Progenitor cell of endocrine pancreas (in vitro differentiated cells): ENCODE results near the gene ZNF385B. TPM values are rescaled to one million over a fixed set of nuclear protein-coding genes. Genes with fewer than 3 reads are reported as not detected.

ENCODE experiments used
- DNase-seq: peaks from one replicate; pipeline ENCODE4 v3.0.0; 2021; ENCODE audit warnings: low spot score; ENCODE audit not compliant: unreplicated experiment
- H3K27ac Mint-ChIP-seq: 2 replicates; pipeline ENCODE4 v1.8.0; 2021; ENCODE audit warnings: mild to moderate bottlenecking, moderate library complexity, mixed read lengths
- H3K27me3 Mint-ChIP-seq: 2 replicates; pipeline ENCODE4 v1.8.0; 2021; ENCODE audit warnings: mixed read lengths
- H3K36me3 Mint-ChIP-seq: 2 replicates; pipeline ENCODE4 v1.8.0; 2022; ENCODE audit warnings: mixed read lengths; ENCODE audit not compliant: insufficient read depth
- H3K4me1 Mint-ChIP-seq: 2 replicates; pipeline ENCODE4 v1.8.0; 2021; ENCODE audit warnings: low read depth, mixed read lengths
- H3K4me3 Mint-ChIP-seq: 2 replicates; pipeline ENCODE4 v1.8.0; 2021; ENCODE audit warnings: low read depth, mild to moderate bottlenecking, moderate library complexity, mixed read lengths
- H3K9me3 Mint-ChIP-seq: 2 replicates; pipeline ENCODE4 v1.8.0; 2021; ENCODE audit warnings: low read depth, mixed read lengths
- total RNA-seq: library from RNA; stranded (reverse); gene quantifications from 2 replicates; pipeline ENCODE4 v1.2.1, GENCODE V29; 2021
- TF ChIP-seq, protein P1 (sequence below): fragments of 200-600 bp; sonication (generic); IDR thresholded peaks from one replicate; pipeline ENCODE4 v1.5.0; 2021; ENCODE audit warnings: antibody characterized with exemption, mild to moderate bottlenecking; ENCODE audit not compliant: unreplicated experiment

ZNF385B gene
- total RNA-seq, 1 donor from 2014 or later = 4.9 TPM

DNA sequence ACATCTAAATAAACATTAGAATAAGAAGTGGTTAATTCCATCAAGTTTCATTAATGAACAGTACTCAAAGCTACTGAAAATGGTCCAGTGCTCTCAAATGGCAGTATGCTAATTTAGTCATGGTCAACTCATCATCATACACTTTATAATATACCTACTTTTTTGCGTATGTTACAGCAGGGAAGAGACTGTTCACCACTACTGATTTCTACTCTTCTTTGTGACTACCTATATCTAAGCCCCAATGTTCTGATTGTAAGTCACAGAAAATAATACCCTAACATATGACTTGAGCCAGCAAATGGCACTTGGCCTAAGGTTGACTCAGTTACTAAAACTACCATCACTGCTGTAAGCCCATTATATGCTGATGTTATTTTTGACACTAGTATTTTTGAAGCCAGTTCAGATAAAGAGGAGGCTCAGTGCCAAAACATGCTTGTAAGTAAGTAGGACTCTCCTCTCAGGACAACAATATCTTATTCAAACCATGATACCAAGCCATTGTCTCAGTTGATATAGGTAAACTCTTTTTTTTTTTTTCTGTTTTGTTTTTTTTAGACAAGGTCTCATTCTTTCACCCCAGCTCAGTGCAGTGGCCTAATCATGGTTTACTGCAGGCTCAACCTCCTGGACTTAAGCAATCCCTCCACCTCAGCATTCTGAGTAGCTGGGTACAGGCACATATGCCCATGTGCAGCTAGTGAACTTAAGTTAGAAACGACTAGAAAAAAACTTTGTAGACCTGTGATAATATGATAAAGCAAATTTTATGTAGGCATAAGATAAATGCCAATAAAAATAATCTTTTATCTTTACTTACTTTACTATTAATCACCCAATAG, 266.9 kb downstream of the ZNF385B start:
- Mint-ChIP-seq H3K4me1 (no peaks in the 10 kb centered on the region), H3K36me3 (no peaks in the 10 kb centered on the region), H3K9me3 (peaks cover 5% of the 10 kb centered on the region), H3K27me3 (no peaks in the 10 kb centered on the region), H3K27ac (no peak overlapping the region), H3K4me3 (no peak overlapping the region)
- TF ChIP-seq, protein P1, sequence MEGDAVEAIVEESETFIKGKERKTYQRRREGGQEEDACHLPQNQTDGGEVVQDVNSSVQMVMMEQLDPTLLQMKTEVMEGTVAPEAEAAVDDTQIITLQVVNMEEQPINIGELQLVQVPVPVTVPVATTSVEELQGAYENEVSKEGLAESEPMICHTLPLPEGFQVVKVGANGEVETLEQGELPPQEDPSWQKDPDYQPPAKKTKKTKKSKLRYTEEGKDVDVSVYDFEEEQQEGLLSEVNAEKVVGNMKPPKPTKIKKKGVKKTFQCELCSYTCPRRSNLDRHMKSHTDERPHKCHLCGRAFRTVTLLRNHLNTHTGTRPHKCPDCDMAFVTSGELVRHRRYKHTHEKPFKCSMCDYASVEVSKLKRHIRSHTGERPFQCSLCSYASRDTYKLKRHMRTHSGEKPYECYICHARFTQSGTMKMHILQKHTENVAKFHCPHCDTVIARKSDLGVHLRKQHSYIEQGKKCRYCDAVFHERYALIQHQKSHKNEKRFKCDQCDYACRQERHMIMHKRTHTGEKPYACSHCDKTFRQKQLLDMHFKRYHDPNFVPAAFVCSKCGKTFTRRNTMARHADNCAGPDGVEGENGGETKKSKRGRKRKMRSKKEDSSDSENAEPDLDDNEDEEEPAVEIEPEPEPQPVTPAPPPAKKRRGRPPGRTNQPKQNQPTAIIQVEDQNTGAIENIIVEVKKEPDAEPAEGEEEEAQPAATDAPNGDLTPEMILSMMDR = no peak
- DNase-seq = no peak

DNA sequence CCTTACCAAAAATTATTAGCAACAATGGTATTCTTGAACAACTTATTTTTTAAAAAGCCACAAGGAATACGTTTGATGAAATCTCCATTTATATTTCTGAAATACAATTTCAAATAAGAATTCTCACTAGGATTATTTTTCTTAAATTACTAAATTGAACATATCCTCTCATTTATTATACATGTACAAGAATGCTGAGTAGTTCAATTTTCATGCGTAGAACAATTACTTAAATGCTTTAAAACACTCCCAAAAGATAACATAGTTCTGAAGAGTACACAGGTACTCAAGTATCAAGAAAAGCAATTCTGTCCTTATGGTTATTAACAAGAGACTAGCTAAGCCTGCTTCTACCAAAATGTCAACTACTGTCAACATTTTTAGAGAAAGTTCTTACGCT, 268.1 kb downstream of the ZNF385B start:
- Mint-ChIP-seq H3K27me3 (no peaks in the 10 kb centered on the region), H3K9me3 (peaks cover 5% of the 10 kb centered on the region), H3K4me1 (no peaks in the 10 kb centered on the region), H3K4me3 (no peak overlapping the region), H3K27ac (no peak overlapping the region), H3K36me3 (no peaks in the 10 kb centered on the region)
- TF ChIP-seq, protein P1 = no peak
- no peak for DNase-seq

DNA sequence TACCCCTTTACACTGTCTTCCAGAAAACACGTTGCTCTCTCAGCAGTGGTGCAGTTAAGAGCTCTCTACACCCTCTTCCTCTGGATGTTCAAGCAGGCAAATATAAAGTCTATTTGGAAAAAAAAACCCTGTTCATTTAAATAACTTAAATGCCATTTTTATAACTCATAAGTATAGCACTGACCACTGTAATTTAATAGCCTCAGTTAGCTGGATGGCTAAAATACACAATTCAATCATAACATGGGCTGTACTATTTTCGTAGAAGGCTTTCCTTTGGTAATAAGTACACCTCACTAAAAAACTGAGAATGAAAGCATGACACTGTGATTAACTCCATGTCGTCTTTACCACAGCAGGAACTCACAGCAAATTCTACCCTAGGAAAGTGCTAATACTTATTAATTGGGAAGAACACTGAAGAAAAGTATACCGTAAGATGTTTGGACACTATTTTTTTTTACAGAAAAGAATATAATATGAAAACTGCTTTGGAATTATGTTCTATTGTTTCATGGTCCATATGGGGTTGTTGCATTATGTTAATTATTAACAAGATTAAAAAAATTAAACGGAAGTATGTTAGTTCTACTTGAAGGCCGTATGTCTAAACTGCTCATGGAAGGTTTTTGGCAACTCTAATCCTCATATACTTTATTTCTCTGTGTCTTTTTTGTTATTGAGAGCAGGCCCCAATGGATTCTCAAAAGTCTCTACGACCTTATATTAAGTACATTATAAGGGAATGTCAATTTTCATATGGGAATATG, 269.1 kb downstream of the ZNF385B start:
- TF ChIP-seq, protein P1 = no peak
- Mint-ChIP-seq H3K36me3 (no peaks in the 10 kb centered on the region), H3K27ac (no peak overlapping the region), H3K4me3 (no peak overlapping the region), H3K9me3 (peaks cover 5% of the 10 kb centered on the region), H3K27me3 (no peaks in the 10 kb centered on the region), H3K4me1 (no peaks in the 10 kb centered on the region)
- DNase-seq = no peak

DNA sequence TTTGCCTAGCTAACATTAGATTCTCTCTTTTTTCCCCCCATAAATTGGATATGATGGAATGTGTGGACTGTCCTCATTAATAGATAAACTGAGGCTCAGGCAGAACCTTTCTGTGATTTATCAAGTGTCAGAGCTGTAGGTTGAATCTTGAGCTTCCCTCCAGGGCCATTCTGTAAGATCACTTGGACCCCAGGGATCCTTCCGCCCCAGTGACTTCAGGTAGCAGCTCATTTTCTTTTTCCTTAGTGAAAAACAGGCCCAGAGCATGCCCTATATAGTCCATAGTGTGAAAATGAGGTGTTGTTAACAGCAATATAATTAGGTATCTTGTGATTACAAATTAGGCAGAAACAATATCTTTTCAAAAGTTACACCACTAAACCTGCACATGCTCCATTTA, 269.7 kb downstream of the ZNF385B start:
- H3K27me3 Mint-ChIP-seq = no peaks in the 10 kb centered on the region
- H3K36me3 Mint-ChIP-seq = no peaks in the 10 kb centered on the region
- H3K9me3 Mint-ChIP-seq = peaks cover 1% of the 10 kb centered on the region
- H3K4me1 Mint-ChIP-seq = no peaks in the 10 kb centered on the region
- no peak overlapping the region for H3K4me3 Mint-ChIP-seq
- H3K27ac Mint-ChIP-seq = no peak overlapping the region
- no peak for DNase-seq
- TF ChIP-seq, protein P1 = no peak

DNA sequence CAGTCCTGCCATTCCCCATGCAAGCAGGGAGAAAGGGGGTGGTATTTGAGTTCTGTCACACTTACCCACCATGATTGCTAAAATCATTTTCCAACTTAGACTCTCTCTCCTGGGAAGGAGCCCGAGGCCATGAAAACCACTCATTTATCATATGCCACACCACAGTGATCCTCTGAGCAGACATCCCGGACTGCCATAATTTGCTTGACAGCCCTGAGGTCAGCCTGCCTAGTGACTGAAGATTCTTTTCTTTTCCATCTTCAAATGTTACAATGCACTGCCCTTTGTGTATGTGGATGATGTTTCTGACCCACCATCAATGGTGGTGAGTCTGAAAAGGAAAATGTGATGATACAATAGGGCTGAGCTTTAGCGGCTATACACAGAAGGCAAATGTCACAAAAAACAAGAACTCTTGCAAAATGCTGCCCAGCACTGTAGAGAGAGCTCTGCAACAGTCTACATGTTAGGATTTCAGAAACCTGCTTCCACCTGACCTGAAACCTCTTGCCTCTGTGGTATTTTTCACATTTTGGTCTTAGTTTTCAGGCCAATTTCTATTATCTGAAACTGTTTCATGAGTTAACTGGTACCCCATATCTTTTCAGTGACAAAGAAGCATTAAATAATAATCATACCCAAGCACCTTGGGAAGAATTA, 272.8 kb downstream of the ZNF385B start:
- Mint-ChIP-seq H3K4me1 (no peaks in the 10 kb centered on the region), H3K27ac (no peak overlapping the region), H3K4me3 (no peak overlapping the region), H3K27me3 (no peaks in the 10 kb centered on the region), H3K9me3 (no peaks in the 10 kb centered on the region), H3K36me3 (no peaks in the 10 kb centered on the region)
- DNase-seq = no peak
- TF ChIP-seq, protein P1 = no peak
